GM21390 (cell line): ENCODE results near the gene KCNC2.

Experiments used
- ATAC-seq: cut with Tn5 transposase; IDR thresholded peaks from one replicate; pipeline ENCODE4 v1.9.1; 2021; ENCODE audit not compliant: unreplicated experiment

The KCNC2 gene

DNA sequence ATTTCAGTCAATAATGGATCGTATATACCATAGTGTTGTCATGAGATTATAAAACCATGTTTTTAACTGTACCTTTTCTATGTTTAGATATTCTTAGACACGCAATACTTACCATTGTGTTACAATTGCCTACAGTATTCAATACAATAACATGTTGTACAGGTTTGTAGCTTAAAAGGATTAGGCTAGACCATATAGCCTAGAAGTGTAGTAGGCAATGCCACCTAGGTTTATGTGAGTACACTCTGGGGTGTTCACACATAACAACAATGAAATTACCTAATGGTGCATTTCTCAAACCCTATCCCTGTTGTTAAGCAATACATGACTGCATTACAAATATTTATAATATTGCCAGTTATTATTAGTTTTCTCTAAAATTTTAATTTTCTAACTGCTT, 144.2 kb downstream of the KCNC2 start:
- ATAC-seq = no peak

GRCh38 chr12:75062691-75063090, 146.9 kb downstream of the KCNC2 start:
- ATAC-seq = no peak

GRCh38 chr12:75058228-75058627, 151.4 kb downstream of the KCNC2 start:
- ATAC-seq = no peak

GRCh38 chr12:75048767-75049166, 160.9 kb downstream of the KCNC2 start:
- ATAC-seq = no peak

GRCh38 chr12:75047885-75048525, 161.6 kb downstream of the KCNC2 start:
- ATAC-seq = no peak

GRCh38 chr12:75042125-75042524, 167.5 kb downstream of the KCNC2 start:
- no peak for ATAC-seq

- ATAC-seq = no peak
Measured at GRCh38 chr12:75041472-75041871, 168.2 kb downstream of the KCNC2 start.

- ATAC-seq = no peak
Measured at GRCh38 chr12:75020068-75020557, 189.5 kb downstream of the KCNC2 start.

- no peak for ATAC-seq
Measured at GRCh38 chr12:75011120-75011519, 198.5 kb downstream of the KCNC2 start.

DNA sequence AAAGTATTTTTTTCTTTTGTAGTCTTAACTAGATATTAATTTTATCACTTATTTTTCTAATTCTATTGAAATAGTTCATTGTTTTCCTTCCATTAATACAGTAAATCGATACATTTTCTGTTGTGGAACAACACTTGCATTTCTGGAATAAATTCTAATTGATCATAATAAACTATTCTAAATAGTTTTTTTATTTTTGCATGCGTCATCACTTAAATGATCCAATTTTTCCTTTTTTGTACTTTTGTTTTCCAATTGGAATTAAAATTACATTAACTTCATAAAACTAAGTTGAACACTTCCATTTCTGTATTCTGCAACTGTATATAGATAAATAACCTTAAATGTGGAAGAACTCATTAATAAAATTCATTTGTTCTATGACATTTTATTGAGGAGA, 202.5 kb downstream of the KCNC2 start:
- ATAC-seq = no peak

GRCh38 chr12:75000120-75000519, 209.5 kb downstream of the KCNC2 start:
- no peak for ATAC-seq

DNA sequence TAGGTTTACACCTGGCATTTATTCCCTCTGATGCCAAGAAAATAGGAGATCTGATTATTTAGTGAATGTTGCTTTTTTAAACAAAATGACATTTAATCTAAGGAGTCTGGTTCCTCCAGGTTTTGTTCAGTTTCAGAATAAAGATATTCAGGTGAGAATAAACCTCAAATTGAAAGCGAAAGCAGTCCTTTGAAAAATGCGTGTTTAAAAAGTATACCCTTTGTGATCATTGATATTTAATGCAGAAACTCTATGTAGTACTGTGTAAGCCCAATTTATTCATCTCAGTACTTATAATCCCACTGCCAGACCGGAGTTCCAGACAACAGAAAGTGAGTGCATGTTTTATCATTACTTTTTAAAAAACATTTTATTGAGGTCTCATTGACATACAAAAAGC, 210.2 kb downstream of the KCNC2 start:
- no peak for ATAC-seq
